Adrenal gland (tissue), 5 donors: ENCODE data around the gene CASP2.

Experiments
- CTCF ChIP-seq, 6 experiments: fragments of 450-650 bp in 4 of 6; fragments of 200-600 bp in 2 of 6; sonication (generic) in 1 of 6; IDR thresholded peaks; 1 replicate in 5 of 6; 2 replicates in 1 of 6; pipeline versions ENCODE4 v1.5.1 to v1.8.0; 2016 to 2021; ENCODE audit warnings: antibody characterized with exemption in 6 of 6, mild to moderate bottlenecking in 2 of 6, moderate library complexity in 1 of 6
- POLR2A ChIP-seq, 2 donors: fragments of 450-650 bp; IDR thresholded peaks; one replicate each; pipeline ENCODE4 v1.6.1; 2017; ENCODE audit warnings: antibody characterized with exemption in 2 of 2, mild to moderate bottlenecking in 2 of 2, moderate library complexity in 1 of 2
- donor health status: DM: no; HTN: no; CAD: no.

GRCh38 chr7:143271240-143271639, 16.9 kb upstream of the CASP2 start:
- TF ChIP-seq CTCF (IDR thresholded peaks at IDR 0.05) (no peak), POLR2A (IDR thresholded peaks at IDR 0.05) (no peak)
